BE2C (cell line): ENCODE measurements around the gene MMP14.

ENCODE experiments used
- DNase-seq: peaks from one replicate; pipeline ENCODE4 v3.0.0-alpha.2; 2020
- H3K27me3 ChIP-seq: fragments of 250-450 bp; sonication (Bioruptor Pico); 2 replicates; pipeline ENCODE4 v1.5.1; 2020; ENCODE audit warnings: mild to moderate bottlenecking
- H3K36me3 ChIP-seq: fragments of 250-450 bp; sonication (Bioruptor Pico); 2 replicates; pipeline ENCODE4 v1.5.1; 2020; ENCODE audit warnings: mild to moderate bottlenecking
- H3K4me1 ChIP-seq: fragments of 250-450 bp; sonication (Bioruptor Pico); 2 replicates; pipeline ENCODE4 v1.5.1; 2020
- H3K4me3 ChIP-seq: 2 replicates; pipeline ENCODE4 v1.5.1; 2011; ENCODE audit warnings: low read depth, low read length
- H3K9me3 ChIP-seq: fragments of 250-450 bp; sonication (Bioruptor Pico); 2 replicates; pipeline ENCODE4 v1.5.1; 2020
- TF ChIP-seq, protein P1 (sequence below): IDR thresholded peaks from 2 replicates; pipeline ENCODE4 v1.5.1; 2012; ENCODE audit warnings: mild to moderate bottlenecking, low read depth, low read length

The MMP14 gene

DNA sequence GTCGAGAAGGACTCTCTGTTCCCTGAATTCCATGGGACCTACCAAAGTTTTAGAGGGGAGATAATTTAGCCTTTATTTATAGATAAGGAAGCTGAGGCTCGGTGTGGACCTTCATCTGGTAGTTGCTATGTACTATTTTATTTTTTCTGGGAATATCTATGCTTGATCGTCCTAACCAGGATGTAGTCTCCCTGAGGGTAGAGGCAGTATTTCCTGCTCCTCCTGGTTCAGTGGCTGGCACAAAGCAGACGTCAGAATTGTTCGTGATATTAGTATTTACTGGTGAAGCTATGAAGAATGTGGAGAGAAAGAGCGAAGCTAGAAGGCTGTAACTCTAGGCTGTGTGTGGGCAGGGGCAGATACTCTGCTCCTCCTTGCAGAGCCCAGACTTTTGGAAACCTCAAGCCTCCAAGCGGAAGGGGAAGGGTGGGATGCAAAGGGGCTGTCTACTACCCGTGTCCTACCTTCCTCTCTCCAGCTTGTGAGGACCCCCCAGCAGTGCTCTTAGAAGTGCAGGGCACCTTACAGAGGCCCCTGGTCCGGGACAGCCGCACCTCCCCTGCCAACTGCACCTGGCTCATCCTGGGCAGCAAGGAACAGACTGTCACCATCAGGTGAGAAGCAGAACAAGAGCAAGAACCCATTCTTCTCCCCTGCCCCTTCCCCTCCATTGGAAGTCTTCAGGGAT is 36.6 kb downstream of the MMP14 start:
- Histone ChIP-seq H3K9me3 (no peaks in the 10 kb centered on the region), H3K27me3 (no peaks in the 10 kb centered on the region), H3K4me3 (peak overlapping the region; percentile 83), H3K4me1 (0 out of 2 replicates have a peak, but pooled peaks cover 4% of the 10 kb centered on the region), H3K36me3 (no peaks in the 10 kb centered on the region)
- TF ChIP-seq, protein P1, sequence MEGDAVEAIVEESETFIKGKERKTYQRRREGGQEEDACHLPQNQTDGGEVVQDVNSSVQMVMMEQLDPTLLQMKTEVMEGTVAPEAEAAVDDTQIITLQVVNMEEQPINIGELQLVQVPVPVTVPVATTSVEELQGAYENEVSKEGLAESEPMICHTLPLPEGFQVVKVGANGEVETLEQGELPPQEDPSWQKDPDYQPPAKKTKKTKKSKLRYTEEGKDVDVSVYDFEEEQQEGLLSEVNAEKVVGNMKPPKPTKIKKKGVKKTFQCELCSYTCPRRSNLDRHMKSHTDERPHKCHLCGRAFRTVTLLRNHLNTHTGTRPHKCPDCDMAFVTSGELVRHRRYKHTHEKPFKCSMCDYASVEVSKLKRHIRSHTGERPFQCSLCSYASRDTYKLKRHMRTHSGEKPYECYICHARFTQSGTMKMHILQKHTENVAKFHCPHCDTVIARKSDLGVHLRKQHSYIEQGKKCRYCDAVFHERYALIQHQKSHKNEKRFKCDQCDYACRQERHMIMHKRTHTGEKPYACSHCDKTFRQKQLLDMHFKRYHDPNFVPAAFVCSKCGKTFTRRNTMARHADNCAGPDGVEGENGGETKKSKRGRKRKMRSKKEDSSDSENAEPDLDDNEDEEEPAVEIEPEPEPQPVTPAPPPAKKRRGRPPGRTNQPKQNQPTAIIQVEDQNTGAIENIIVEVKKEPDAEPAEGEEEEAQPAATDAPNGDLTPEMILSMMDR, result no peak
- no peak for DNase-seq

DNA sequence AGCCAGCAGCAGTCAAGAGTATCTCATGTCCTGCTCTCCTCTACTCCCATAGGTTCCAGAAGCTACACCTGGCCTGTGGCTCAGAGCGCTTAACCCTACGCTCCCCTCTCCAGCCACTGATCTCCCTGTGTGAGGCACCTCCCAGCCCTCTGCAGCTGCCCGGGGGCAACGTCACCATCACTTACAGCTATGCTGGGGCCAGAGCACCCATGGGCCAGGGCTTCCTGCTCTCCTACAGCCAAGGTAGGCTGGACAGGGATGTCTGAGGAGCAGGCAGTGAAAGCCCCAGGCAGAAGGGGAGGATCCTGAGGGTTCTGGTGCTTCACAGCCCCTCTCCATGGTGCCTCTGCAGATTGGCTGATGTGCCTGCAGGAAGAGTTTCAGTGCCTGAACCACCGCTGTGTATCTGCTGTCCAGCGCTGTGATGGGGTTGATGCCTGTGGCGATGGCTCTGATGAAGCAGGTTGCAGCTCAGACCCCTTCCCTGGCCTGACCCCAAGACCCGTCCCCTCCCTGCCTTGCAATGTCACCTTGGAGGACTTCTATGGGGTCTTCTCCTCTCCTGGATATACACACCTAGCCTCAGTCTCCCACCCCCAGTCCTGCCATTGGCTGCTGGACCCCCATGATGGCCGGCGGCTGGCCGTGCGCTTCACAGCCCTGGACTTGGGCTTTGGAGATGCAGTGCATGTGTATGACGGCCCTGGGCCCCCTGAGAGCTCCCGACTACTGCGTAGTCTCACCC is 38.8 kb downstream of the MMP14 start:
- no peak overlapping the region for H3K4me3 ChIP-seq
- H3K27me3 ChIP-seq, result no peaks in the 10 kb centered on the region
- 0 out of 2 replicates have a peak, but pooled peaks cover 4% of the 10 kb centered on the region for H3K4me1 ChIP-seq
- no peak for DNase-seq
- H3K9me3 ChIP-seq, result no peaks in the 10 kb centered on the region
- no peaks in the 10 kb centered on the region for H3K36me3 ChIP-seq
- TF ChIP-seq, protein P1, result no peak

DNA sequence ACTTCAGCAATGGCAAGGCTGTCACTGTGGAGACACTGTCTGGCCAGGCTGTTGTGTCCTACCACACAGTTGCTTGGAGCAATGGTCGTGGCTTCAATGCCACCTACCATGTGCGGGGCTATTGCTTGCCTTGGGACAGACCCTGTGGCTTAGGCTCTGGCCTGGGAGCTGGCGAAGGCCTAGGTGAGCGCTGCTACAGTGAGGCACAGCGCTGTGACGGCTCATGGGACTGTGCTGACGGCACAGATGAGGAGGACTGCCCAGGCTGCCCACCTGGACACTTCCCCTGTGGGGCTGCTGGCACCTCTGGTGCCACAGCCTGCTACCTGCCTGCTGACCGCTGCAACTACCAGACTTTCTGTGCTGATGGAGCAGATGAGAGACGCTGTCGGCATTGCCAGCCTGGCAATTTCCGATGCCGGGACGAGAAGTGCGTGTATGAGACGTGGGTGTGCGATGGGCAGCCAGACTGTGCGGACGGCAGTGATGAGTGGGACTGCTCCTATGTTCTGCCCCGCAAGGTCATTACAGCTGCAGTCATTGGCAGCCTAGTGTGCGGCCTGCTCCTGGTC is 39.4 kb downstream of the MMP14 start:
- 0 out of 2 replicates have a peak, but pooled peaks cover 2% of the 10 kb centered on the region for H3K4me1 ChIP-seq
- H3K9me3 ChIP-seq, result no peaks in the 10 kb centered on the region
- TF ChIP-seq, protein P1, result no peak
- no peaks in the 10 kb centered on the region for H3K27me3 ChIP-seq
- no peak for DNase-seq
- no peak overlapping the region for H3K4me3 ChIP-seq
- H3K36me3 ChIP-seq, result no peaks in the 10 kb centered on the region

DNA sequence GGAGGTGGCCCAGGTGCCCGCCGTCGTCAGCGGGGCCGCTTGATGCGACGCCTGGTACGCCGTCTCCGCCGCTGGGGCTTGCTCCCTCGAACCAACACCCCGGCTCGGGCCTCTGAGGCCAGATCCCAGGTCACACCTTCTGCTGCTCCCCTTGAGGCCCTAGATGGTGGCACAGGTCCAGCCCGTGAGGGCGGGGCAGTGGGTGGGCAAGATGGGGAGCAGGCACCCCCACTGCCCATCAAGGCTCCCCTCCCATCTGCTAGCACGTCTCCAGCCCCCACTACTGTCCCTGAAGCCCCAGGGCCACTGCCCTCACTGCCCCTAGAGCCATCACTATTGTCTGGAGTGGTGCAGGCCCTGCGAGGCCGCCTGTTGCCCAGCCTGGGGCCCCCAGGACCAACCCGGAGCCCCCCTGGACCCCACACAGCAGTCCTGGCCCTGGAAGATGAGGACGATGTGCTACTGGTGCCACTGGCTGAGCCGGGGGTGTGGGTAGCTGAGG is 40.7 kb downstream of the MMP14 start:
- DNase-seq, result no peak

DNA sequence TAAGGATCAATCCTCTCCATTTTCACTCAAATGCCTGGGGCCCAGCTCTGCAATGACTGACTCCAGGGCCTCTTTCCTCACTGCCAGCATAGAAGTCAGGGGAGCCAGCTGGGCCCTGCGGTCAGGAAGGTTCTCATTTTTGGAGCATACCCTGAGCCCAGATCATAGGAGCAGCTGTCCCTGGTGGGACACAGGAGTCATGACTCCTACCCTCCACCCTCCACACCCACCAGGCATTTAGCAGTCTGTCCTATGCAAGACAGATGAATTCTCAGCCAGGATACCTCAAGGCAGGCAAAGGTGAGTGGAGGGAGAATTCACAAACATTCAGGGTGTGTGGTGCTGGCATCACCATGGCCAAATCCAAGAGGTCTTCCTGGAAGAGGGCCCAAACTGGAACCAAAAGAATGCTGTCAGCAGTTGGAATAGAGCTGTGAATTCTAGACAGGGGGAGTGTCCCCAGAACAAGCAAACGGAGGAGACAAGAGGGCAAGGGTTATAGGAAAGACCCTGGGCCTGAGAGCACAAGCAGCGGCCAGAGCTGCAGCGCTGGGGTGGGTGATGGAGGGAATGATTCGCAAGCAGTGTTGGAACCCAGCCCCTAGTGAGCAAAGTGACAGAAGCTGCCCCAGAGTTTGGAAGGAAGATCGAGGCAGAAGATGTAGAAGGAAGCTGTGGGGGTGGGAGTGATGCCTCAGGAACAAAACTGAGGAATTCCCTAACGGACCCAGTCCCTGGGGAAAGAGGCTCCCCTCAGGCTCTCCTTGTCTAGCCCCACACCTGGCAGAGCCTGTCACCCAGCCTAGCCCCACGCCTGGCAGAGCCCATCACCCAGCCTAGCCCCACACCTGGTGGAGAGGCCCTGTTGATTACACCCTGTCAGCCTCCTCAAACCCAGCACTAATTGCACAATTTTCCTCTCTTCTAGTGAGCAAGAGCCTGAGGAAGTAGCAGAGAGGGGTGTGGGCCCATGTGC is 42.2 kb downstream of the MMP14 start:
- Histone ChIP-seq H3K4me1 (peaks cover 5% of the 10 kb centered on the region), H3K9me3 (no peaks in the 10 kb centered on the region), H3K4me3 (no peak overlapping the region), H3K36me3 (no peaks in the 10 kb centered on the region), H3K27me3 (no peaks in the 10 kb centered on the region)
- DNase-seq, result no peak
- TF ChIP-seq, protein P1, result no peak

More for the DNA sequence above, 40.7 kb downstream of the MMP14 start:
- Histone ChIP-seq H3K9me3 (no peaks in the 10 kb centered on the region), H3K4me1 (no peaks in the 10 kb centered on the region), H3K4me3 (no peak overlapping the region), H3K27me3 (no peaks in the 10 kb centered on the region), H3K36me3 (no peaks in the 10 kb centered on the region)
- TF ChIP-seq, protein P1, result no peak
